ENCODE results near the gene CTRL.
A peak's percentile ranks its signal among the peaks of the same experiment; 100 is the strongest.

The CTRL gene

GRCh38 chr16:67962135-67962534, 30.5 kb upstream of the CTRL start:
- no peak for DNase-seq

GRCh38 chr16:67961551-67961957, 29.9 kb upstream of the CTRL start:
- DNase-seq, result peak; percentile 80

- no peak for DNase-seq
These were observed 28.1 kb upstream of the CTRL start for GRCh38 chr16:67959536-67960329.

GRCh38 chr16:67957622-67958021, 26.0 kb upstream of the CTRL start:
- no peak for DNase-seq

GRCh38 chr16:67954421-67955196, 22.9 kb upstream of the CTRL start:
- DNase-seq, result no peak

- no peak for DNase-seq
These were observed 22.1 kb upstream of the CTRL start for GRCh38 chr16:67953641-67954375.

GRCh38 chr16:67951485-67951884, 19.8 kb upstream of the CTRL start:
- DNase-seq, result no peak

GRCh38 chr16:67950335-67950843, 18.7 kb upstream of the CTRL start:
- DNase-seq, result no peak

GRCh38 chr16:67949645-67950044, 18.0 kb upstream of the CTRL start:
- DNase-seq, result no peak

- no peak for DNase-seq
These were observed 16.4 kb upstream of the CTRL start for GRCh38 chr16:67948015-67948414.

GRCh38 chr16:67946966-67947558, 15.4 kb upstream of the CTRL start:
- DNase-seq, result no peak

GRCh38 chr16:67946128-67946569, 14.5 kb upstream of the CTRL start:
- no peak for DNase-seq

- no peak for DNase-seq
These were observed 13.8 kb upstream of the CTRL start for GRCh38 chr16:67945392-67945933.

GRCh38 chr16:67944690-67945391, 13.2 kb upstream of the CTRL start:
- DNase-seq, result no peak

- DNase-seq, result no peak
These were observed 12.2 kb upstream of the CTRL start, which contains the start of gene LCAT for GRCh38 chr16:67943619-67944504. Gene LCAT, minus strand, starts transcription at chr16:67944120. Its CDS starts 19 bp downstream, at chr16:67944101.

GRCh38 chr16:67943256-67943618, 11.6 kb upstream of the CTRL start:
- DNase-seq, result no peak

- DNase-seq, result no peak
These were observed 11.0 kb upstream of the CTRL start for GRCh38 chr16:67942510-67943255.

GRCh38 chr16:67942200-67942509, 10.5 kb upstream of the CTRL start:
- no peak for DNase-seq

- DNase-seq, result no peak
These were observed 10.0 kb upstream of the CTRL start for GRCh38 chr16:67941469-67942199.

Measured in NCI-H2029 treated with DMSO at 0.1 percent for 48 hours (cell line).